GM19455 (cell line): ENCODE measurements around the gene MAGEE2.
"Not testable (repeated sequence)": the region's sequence is repeated elsewhere in the genome, so short reads cannot be mapped to it uniquely, and the experiment has no call there.

Source experiments
- ATAC-seq: cut with Tn5 transposase; IDR thresholded peaks from one replicate; pipeline ENCODE4 v1.9.1; 2021; ENCODE audit not compliant: unreplicated experiment

MAGEE2 gene, protein sequence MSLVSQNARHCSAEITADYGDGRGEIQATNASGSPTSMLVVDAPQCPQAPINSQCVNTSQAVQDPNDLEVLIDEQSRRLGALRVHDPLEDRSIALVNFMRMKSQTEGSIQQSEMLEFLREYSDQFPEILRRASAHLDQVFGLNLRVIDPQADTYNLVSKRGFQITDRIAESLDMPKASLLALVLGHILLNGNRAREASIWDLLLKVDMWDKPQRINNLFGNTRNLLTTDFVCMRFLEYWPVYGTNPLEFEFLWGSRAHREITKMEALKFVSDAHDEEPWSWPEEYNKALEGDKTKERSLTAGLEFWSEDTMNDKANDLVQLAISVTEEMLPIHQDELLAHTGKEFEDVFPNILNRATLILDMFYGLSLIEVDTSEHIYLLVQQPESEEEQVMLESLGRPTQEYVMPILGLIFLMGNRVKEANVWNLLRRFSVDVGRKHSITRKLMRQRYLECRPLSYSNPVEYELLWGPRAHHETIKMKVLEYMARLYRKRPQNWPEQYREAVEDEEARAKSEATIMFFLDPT

DNA sequence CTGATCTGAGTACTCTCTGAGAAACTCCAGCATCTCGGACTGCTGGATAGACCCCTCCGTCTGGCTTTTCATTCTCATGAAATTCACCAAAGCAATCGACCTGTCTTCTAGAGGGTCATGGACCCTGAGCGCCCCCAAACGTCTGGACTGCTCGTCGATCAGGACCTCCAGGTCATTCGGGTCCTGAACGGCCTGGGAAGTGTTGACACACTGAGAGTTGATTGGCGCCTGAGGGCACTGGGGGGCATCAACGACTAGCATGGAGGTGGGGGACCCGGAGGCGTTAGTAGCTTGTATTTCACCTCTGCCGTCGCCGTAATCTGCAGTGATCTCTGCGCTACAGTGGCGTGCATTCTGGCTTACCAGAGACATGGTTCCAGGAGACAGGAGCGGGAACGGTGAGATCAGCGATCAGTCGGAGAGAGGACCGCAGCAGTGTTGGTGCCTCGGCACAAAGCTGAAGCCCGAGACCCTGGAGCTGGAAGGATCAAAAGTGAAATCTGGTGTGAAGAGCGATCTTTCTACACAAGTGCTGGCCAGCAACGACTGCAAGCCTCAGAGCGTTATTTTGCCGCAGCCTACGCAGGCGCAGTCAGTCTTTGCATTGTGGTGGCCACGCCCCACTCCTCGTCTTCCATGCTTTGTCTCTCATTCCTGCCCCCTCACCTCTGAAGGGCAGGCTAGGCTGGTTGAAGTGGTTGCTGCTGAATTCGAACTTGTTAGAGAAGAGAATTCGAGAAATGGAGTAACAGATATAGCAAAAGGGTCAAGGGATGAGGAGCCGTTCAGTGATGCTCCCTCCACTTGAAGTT is at the start of gene MAGEE2:
MAGEE2 (minus strand) TSS at position 575 of the 812 bp plus-strand sequence; CDS start at position 372, 203 bp downstream.
- no peak for ATAC-seq

DNA sequence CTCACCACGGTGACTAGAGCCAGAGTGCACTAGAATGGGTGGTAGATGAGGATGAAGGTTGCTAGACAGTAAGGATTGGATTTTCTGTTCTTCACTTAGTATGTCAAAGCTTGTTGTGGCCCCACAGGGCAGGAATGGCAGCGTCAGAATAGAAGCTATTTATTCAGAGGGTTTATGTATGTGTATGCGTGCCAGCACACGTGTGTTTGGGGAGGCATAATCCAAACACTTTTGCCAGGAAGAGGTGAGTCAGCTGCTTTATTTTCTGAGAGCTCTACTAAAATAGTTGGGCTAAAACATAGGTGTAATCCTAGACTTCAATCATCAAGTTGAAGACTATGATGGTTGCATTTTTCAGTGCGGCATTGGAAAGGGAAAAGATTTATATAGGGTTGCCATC is 1.2 kb upstream of the MAGEE2 start:
- ATAC-seq, result no peak

DNA sequence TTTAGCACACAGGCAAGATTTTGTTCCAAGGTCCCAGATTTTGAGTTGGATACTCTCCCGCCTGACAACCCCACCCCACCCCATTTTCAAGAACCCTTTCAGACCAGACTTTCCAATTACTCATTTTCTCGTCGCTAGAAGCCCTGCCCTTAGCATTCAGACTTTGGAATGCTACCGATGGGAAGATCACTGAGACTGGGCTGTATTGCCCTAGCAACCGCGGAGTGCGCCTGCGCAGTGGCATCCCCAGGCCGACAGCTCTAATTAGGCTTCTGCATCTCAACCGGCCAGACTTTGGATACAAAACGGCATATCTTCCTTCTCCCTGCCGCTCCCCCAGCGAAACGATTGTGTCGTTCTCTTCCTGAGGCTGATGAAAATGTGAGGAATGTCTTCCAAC is 3.4 kb downstream of the MAGEE2 start:
- ATAC-seq, result no peak

DNA sequence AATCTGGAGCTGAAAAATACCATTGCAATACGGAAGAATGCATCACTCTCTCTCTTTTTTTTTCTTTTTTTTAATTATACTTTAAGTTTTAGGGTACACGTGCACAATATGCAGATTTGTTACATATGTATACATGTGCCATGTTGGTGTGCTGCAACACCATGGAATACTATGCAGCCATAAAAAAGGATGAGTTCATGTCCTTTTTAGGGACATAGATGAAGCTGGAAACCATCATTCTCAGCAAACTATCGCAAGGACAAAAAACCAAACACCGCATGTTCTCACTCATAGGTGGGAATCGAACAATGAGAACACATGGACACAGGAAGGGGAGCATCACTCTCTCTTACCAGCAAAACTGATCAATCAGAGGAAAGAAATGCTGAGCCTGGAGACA is 17.0 kb downstream of the MAGEE2 start:
- ATAC-seq, result not testable (repeated sequence)

DNA sequence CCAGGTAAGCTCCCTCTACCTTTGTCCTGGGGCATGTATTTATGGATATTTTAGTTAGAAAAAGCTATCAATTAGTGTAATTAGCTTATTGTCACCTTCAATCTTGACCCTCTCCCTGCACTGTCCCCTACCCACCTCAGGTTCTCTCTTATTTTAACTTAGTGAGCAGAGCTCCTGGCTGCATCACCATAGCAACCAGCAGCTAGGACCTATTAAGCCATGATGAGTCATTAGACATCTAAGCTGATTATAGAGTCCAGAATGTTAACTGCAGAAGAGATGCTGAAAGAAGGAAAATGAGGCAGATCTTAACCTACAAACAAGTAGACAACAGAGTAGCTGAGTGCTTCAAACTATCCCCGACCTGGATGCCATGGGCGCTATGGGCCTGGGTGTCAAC is 36.6 kb downstream of the MAGEE2 start:
- ATAC-seq, result no peak

DNA sequence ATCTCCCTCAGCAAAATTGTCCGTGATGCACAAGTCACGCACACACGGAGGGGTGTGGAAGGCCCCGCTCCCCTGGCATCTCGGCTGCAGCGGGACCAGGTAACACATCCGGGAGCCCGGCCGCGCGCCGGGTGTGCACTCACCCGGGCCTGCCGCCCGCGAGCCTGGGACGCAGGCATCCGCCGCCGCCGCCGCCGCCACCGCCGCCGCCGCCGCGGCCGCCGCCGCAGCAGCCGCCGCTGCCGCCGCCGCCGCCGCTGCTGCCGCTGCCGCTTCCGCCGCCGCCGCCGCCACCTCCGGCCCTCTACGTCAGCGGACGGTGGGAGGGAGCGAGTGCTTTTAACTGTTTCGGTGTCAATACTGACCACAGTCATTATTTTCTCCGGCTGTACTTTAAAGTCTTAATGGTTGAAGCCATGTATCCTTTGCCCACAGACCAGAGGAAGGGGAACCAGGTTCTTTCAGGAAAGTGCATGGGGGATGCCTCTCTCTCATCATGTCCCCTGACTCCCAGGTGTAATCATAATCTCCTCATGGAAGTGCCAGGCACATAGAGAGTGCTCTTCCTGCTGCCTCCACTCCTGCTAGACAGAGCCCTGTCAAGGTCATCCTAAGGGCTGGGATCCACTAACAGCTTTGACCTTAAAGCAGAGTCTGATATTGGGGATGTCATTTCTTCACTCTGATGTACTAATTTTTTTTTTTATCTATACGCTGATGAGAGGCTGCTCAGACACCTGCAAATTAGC is 38.0 kb downstream of the MAGEE2 start:
- ATAC-seq, result peak; percentile 85
